GF-D8 (cell line): Measurements from ENCODE around the gene POU2F1.

ENCODE experiments used
- DNase-seq: peaks from one replicate; lab custom pipeline; 2025; lab: John Stamatoyannopoulos, UW

The POU2F1 gene

GRCh38 chr1:167442854-167443565 lies 222.3 kb downstream of the POU2F1 start:
- no peak for DNase-seq

- DNase-seq = no peak
These were observed 223.1 kb downstream of the POU2F1 start for GRCh38 chr1:167443757-167444156.

- no peak for DNase-seq
These were observed 226.3 kb downstream of the POU2F1 start for GRCh38 chr1:167446966-167447365.

- peak; percentile 46 for DNase-seq
These were observed 226.9 kb downstream of the POU2F1 start for GRCh38 chr1:167447521-167448136.

GRCh38 chr1:167450843-167451242 lies 230.2 kb downstream of the POU2F1 start:
- no peak for DNase-seq

GRCh38 chr1:167452483-167452882 lies 231.8 kb downstream of the POU2F1 start:
- no peak for DNase-seq

GRCh38 chr1:167453123-167453522 lies 232.4 kb downstream of the POU2F1 start:
- no peak for DNase-seq

- DNase-seq = no peak
These were observed 233.7 kb downstream of the POU2F1 start for GRCh38 chr1:167454304-167454893.

GRCh38 chr1:167454894-167455785 lies 234.5 kb downstream of the POU2F1 start:
- no peak for DNase-seq

GRCh38 chr1:167455786-167456446 lies 235.2 kb downstream of the POU2F1 start:
- DNase-seq = no peak

GRCh38 chr1:167456524-167456923 lies 235.8 kb downstream of the POU2F1 start:
- no peak for DNase-seq

GRCh38 chr1:167456926-167457325 lies 236.2 kb downstream of the POU2F1 start:
- no peak for DNase-seq

- no peak for DNase-seq
These were observed 237.4 kb downstream of the POU2F1 start for GRCh38 chr1:167457936-167458584.

GRCh38 chr1:167460836-167461235 lies 240.2 kb downstream of the POU2F1 start:
- no peak for DNase-seq

GRCh38 chr1:167462341-167462740 lies 241.7 kb downstream of the POU2F1 start:
- DNase-seq = no peak

GRCh38 chr1:167463080-167463479 lies 242.4 kb downstream of the POU2F1 start:
- DNase-seq = no peak

GRCh38 chr1:167463875-167464575 lies 243.3 kb downstream of the POU2F1 start:
- no peak for DNase-seq

- no peak for DNase-seq
These were observed 244.3 kb downstream of the POU2F1 start for GRCh38 chr1:167465018-167465417.

- DNase-seq = no peak
These were observed 245.1 kb downstream of the POU2F1 start for GRCh38 chr1:167465743-167466142.

GRCh38 chr1:167467126-167467710 lies 246.5 kb downstream of the POU2F1 start:
- no peak for DNase-seq
